SU-DHL-6 (cell line): Measurements from ENCODE around the gene HLF.

Source experiments
- H2AFZ ChIP-seq: fragments of 200-600 bp; sonication (generic); 2 replicates; pipeline ENCODE4 v1.6.1; 2014; ENCODE audit warnings: low read depth, mild to moderate bottlenecking, moderate library complexity, mixed read lengths, antibody characterized with exemption, low read length; ENCODE audit not compliant: severe bottlenecking
- H3F3A ChIP-seq: fragments of 200-600 bp; shearing (Covaris generic); 2 replicates; pipeline ENCODE4 v1.6.0; 2016; ENCODE audit warnings: antibody characterized with exemption, mild to moderate bottlenecking; ENCODE audit not compliant: insufficient read depth
- H3K27ac ChIP-seq: fragments of 200-600 bp; sonication (generic); 2 replicates; pipeline ENCODE4 v1.5.1; 2016; ENCODE audit warnings: low read depth, mild to moderate bottlenecking, low read length, moderate library complexity, mixed read lengths
- H3K27me3 ChIP-seq: fragments of 200-600 bp; sonication (generic), shearing (Covaris generic); 2 replicates; pipeline ENCODE4 v1.6.0; 2014; ENCODE audit warnings: mild to moderate bottlenecking, low read length
- H3K36me3 ChIP-seq: fragments of 200-600 bp; sonication (generic); 2 replicates; pipeline ENCODE4 v1.6.1; 2014; ENCODE audit warnings: mild to moderate bottlenecking, low read length, mixed read lengths
- H3K4me2 ChIP-seq: fragments of 300-600, 200-600 bp; shearing (Covaris generic), sonication (generic); 2 replicates; pipeline ENCODE4 v1.6.0; 2014; ENCODE audit warnings: low read length, low read depth, mild to moderate bottlenecking; ENCODE audit not compliant: poor library complexity, severe bottlenecking
- H3K4me3 ChIP-seq: fragments of 200-600 bp; sonication (generic); 2 replicates; pipeline ENCODE4 v1.5.1; 2014; ENCODE audit warnings: antibody characterized with exemption, low read length, mild to moderate bottlenecking, mixed read lengths; ENCODE audit not compliant: insufficient read depth, poor library complexity, severe bottlenecking
- H3K79me2 ChIP-seq: fragments of 200-600 bp; sonication (generic); 2 replicates; pipeline ENCODE4 v1.6.1; 2014; ENCODE audit warnings: mild to moderate bottlenecking, low read length, moderate library complexity; ENCODE audit not compliant: insufficient read depth
- H3K9ac ChIP-seq: fragments of 200-600 bp; sonication (generic); 2 replicates; pipeline ENCODE4 v1.7.0; 2014; ENCODE audit warnings: mild to moderate bottlenecking, low read length
- H3K9me2 ChIP-seq: fragments of 200-600 bp; sonication (generic); replicated peaks from 2 replicates; pipeline ENCODE4 v1.6.1; 2014; ENCODE audit warnings: low read length; ENCODE audit not compliant: insufficient read depth
- H3K9me3 ChIP-seq: fragments of 200-600 bp; sonication (generic); 2 replicates; pipeline ENCODE4 v1.6.1; 2014; ENCODE audit warnings: low read length, mixed read lengths; ENCODE audit not compliant: insufficient read depth
- H4K20me1 ChIP-seq: fragments of 200-600 bp; sonication (generic); 2 replicates; pipeline ENCODE4 v1.6.1; 2014; ENCODE audit warnings: low read depth, mild to moderate bottlenecking, antibody characterized with exemption, low read length, moderate library complexity, mixed read lengths
- EZH2phosphoT487 ChIP-seq: fragments of 200-600 bp; sonication (generic), shearing (Covaris generic); conservative IDR thresholded peaks from 2 replicates; pipeline ENCODE4 v1.6.1; 2018; ENCODE audit warnings: mild to moderate bottlenecking, antibody characterized with exemption, low read length, moderate library complexity, mixed read lengths
- TF ChIP-seq, protein P1 (sequence below): fragments of 200-600 bp; sonication (generic); IDR thresholded peaks from one replicate; pipeline ENCODE4 v1.5.1; 2017; ENCODE audit warnings: antibody characterized with exemption, mild to moderate bottlenecking, low read length, moderate library complexity; ENCODE audit not compliant: insufficient read depth, poor library complexity, severe bottlenecking

HLF gene

DNA sequence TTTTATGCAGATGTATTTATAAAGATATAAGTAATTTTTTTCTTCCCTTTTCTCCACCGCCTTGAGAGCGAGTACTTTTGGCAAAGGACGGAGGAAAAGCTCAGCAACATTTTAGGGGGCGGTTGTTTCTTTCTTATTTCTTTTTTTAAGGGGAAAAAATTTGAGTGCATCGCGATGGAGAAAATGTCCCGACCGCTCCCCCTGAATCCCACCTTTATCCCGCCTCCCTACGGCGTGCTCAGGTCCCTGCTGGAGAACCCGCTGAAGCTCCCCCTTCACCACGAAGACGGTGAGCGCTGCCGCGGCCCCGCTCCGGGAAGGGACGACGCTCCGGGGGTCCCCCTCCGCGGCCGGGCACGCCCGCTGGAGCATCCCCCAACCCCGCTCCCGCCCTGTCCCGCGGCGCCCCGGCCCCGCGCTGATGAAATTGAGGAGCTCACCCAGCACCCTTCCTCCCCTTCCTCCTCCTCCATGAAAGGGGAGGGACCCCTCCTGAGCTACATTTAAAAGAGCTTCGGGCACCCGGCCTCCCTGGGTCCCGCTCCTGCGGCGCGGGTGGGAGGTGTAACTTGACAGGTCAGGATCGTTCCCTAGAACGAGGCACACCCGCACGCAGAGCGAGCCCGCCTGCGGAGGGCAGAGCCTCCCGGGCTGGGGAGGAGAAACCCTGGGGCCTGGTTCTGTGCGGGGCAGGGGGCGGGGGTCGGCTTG, 706 bp downstream of the HLF start:
- Histone ChIP-seq H3K36me3 (no peaks in the 10 kb centered on the region), H3K9me2 (no peaks in the 10 kb centered on the region), H3K79me2 (no peaks in the 10 kb centered on the region), H3K27me3 (no peaks in the 10 kb centered on the region), H3F3A (no peaks in the 10 kb centered on the region), H4K20me1 (no peaks in the 10 kb centered on the region), H3K9ac (no peak overlapping the region), H3K9me3 (no peaks in the 10 kb centered on the region), H3K27ac (no peak overlapping the region), H2AFZ (no peak overlapping the region), H3K4me3 (no peak overlapping the region), H3K4me2 (no peak overlapping the region)
- no peak for TF ChIP-seq EZH2phosphoT487
- TF ChIP-seq, protein P1, sequence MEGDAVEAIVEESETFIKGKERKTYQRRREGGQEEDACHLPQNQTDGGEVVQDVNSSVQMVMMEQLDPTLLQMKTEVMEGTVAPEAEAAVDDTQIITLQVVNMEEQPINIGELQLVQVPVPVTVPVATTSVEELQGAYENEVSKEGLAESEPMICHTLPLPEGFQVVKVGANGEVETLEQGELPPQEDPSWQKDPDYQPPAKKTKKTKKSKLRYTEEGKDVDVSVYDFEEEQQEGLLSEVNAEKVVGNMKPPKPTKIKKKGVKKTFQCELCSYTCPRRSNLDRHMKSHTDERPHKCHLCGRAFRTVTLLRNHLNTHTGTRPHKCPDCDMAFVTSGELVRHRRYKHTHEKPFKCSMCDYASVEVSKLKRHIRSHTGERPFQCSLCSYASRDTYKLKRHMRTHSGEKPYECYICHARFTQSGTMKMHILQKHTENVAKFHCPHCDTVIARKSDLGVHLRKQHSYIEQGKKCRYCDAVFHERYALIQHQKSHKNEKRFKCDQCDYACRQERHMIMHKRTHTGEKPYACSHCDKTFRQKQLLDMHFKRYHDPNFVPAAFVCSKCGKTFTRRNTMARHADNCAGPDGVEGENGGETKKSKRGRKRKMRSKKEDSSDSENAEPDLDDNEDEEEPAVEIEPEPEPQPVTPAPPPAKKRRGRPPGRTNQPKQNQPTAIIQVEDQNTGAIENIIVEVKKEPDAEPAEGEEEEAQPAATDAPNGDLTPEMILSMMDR, result no peak

DNA sequence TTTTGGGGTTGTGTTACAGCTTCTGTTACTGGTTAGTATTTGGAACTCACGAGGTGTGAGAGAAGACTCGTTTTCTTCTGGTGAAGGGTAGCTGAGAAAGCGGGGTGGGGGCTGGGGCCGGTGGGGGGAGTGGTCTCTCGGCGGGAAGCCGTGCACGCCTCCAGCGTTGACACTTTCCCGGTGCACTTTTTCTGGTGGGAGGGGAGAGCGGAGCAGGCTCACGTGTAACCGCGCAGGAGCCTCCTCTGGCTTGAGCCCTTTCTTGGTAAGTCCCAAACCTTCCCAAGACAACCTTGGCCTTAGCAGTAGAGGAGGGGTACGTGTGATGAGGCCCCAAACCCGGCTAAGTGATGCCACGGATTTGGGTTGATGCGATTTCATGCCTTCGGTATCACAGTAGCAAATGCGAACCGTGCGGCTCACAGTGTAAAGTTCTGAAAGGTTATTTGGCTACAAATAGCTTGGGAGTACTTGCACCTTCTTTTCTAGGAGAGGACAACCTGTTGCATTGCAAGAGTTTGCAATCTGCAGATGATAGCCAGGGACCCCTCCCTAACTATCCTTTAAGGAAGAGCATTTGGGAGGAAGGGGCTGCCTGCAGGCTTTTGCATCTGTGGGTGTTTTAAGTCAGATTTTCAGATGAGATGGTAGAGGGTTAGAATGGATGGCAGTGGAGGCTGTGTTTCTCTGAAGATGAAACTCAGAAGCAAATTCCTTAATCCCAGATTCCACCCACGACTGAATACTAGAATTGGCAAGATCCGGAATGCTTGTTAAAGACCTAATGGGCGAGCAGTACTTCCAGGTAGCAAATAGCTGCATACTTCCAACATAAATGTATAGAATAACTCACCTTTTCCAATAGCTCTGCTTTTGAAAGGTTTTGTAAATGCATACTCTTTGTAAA, 1.5 kb downstream of the HLF start:
- no peak overlapping the region for H3K4me3 ChIP-seq
- H3K27me3 ChIP-seq, result no peaks in the 10 kb centered on the region
- TF ChIP-seq, protein P1, result no peak
- TF ChIP-seq EZH2phosphoT487, result no peak
- H2AFZ ChIP-seq, result no peak overlapping the region
- H3K9me2 ChIP-seq, result no peaks in the 10 kb centered on the region
- H3K9me3 ChIP-seq, result no peaks in the 10 kb centered on the region
- no peaks in the 10 kb centered on the region for H3K36me3 ChIP-seq
- no peak overlapping the region for H3K27ac ChIP-seq
- no peaks in the 10 kb centered on the region for H3K79me2 ChIP-seq
- H3K4me2 ChIP-seq, result no peak overlapping the region
- no peak overlapping the region for H3K9ac ChIP-seq
- no peaks in the 10 kb centered on the region for H4K20me1 ChIP-seq
- H3F3A ChIP-seq, result no peaks in the 10 kb centered on the region

DNA sequence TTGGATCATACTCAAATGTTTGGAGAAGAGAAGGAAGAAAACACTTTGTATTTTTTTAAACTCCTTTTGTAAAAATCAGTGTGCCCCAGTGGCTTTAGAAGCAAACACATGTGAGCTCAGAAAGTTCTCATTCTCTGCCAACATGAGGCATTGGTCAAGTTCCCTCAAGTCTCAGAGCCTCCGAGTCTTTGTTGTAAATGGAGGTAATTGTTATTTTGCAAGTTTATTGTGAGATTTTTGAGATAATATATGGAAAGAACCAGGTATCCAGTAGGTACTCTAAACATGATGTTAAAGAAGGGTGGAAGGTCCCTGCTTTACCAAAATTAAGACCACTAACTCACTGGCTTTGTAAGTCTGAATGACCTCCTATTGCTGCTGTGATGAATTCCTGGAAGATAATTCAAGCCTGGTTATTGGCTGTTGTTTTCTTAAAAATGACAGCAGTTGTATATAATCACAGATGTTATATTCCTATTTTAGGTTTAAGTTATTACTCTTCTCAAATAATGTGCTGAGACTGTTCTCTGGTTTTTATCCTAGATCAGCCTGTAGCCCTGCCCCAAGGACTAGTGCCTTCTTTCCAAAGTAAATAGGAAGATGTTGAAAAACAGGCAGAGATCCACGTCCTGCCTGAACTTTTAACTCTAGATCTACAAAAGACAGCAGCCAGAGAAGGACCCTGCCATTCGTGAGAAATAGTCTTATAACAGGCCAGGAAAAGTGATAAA, 2.4 kb downstream of the HLF start:
- no peak overlapping the region for H3K4me2 ChIP-seq
- H3K9ac ChIP-seq, result no peak overlapping the region

More for the DNA sequence above, 2.4 kb downstream of the HLF start:
- H3K36me3 ChIP-seq, result no peaks in the 10 kb centered on the region
- no peaks in the 10 kb centered on the region for H3K9me3 ChIP-seq
- no peak overlapping the region for H2AFZ ChIP-seq
- no peaks in the 10 kb centered on the region for H3K27me3 ChIP-seq
- no peak for TF ChIP-seq EZH2phosphoT487
- TF ChIP-seq, protein P1, result no peak
- no peak overlapping the region for H3K4me3 ChIP-seq
- no peaks in the 10 kb centered on the region for H3K9me2 ChIP-seq
- no peaks in the 10 kb centered on the region for H3K79me2 ChIP-seq
- H3F3A ChIP-seq, result no peaks in the 10 kb centered on the region
- no peak overlapping the region for H3K27ac ChIP-seq
- H4K20me1 ChIP-seq, result no peaks in the 10 kb centered on the region
